Hepatocyte (in vitro differentiated cells): ENCODE data around the gene PLXNA2. TPM values are rescaled to one million over a fixed set of nuclear protein-coding genes. Genes with fewer than 3 reads are reported as not detected.

Source experiments
- DNase-seq: peaks from one replicate; pipeline ENCODE4 v3.0.0-alpha.2; 2016; ENCODE audit warnings: low spot score
- H2AFZ ChIP-seq: fragments of 200-600 bp; sonication (generic); 2 replicates; pipeline ENCODE4 v1.6.0; 2016; ENCODE audit warnings: antibody characterized with exemption, mild to moderate bottlenecking
- H3K27ac ChIP-seq: fragments of 200-600 bp; sonication (generic); 2 replicates; pipeline ENCODE4 v1.5.1; 2016; ENCODE audit warnings: mild to moderate bottlenecking
- H3K27me3 ChIP-seq: fragments of 200-600 bp; sonication (generic); 2 replicates; pipeline ENCODE4 v1.6.1; 2016
- H3K36me3 ChIP-seq: fragments of 200-600 bp; sonication (generic); replicated peaks from 2 replicates; pipeline ENCODE4 v1.5.1; 2016; ENCODE audit warnings: low read depth; ENCODE audit not compliant: insufficient read depth
- H3K4me1 ChIP-seq: fragments of 200-600 bp; sonication (generic); 2 replicates; pipeline ENCODE4 v1.5.1; 2016; ENCODE audit warnings: mild to moderate bottlenecking, moderate library complexity; ENCODE audit not compliant: insufficient read depth
- H3K4me2 ChIP-seq: fragments of 200-600 bp; sonication (generic); 2 replicates; pipeline ENCODE4 v1.6.0; 2016
- H3K4me3 ChIP-seq: fragments of 200-600 bp; sonication (generic); 2 replicates; pipeline ENCODE4 v1.5.1; 2016; ENCODE audit warnings: mild to moderate bottlenecking
- H3K79me2 ChIP-seq: fragments of 200-600 bp; sonication (generic); 2 replicates; pipeline ENCODE4 v1.6.0; 2017; ENCODE audit warnings: mild to moderate bottlenecking
- H3K9me2 ChIP-seq: fragments of 200-600 bp; sonication (generic); replicated peaks from 2 replicates; pipeline ENCODE4 v1.6.0; 2017; ENCODE audit warnings: mild to moderate bottlenecking; ENCODE audit not compliant: insufficient read depth
- H3K9me3 ChIP-seq: fragments of 200-600 bp; sonication (generic); 2 replicates; pipeline ENCODE4 v1.5.1; 2016; ENCODE audit warnings: low read depth, mild to moderate bottlenecking
- H4K20me1 ChIP-seq: fragments of 200-600 bp; sonication (generic); 2 replicates; pipeline ENCODE4 v1.6.0; 2016; ENCODE audit warnings: mild to moderate bottlenecking; ENCODE audit not compliant: insufficient read depth, poor library complexity, severe bottlenecking
- EZH2 ChIP-seq: fragments of 200-600 bp; sonication (generic); IDR thresholded peaks from 2 replicates; pipeline ENCODE4 v1.6.1; 2016; ENCODE audit warnings: antibody characterized with exemption, mild to moderate bottlenecking, borderline replicate concordance
- EZH2phosphoT487 ChIP-seq: fragments of 200-600 bp; sonication (generic); IDR thresholded peaks from one replicate; pipeline ENCODE4 v1.6.1; 2018; ENCODE audit warnings: antibody characterized with exemption, mild to moderate bottlenecking, low read depth, moderate library complexity; ENCODE audit not compliant: unreplicated experiment, severe bottlenecking
- WGBS: methylation state at CpG from one replicate; pipeline ENCODE4 v1.1.6; 2016; ENCODE audit warnings: low lambda C conversion rate; ENCODE audit errors: missing lambda C conversion rate; 5-methylcytosine and 5-hydroxymethylcytosine counted together
- polyA plus RNA-seq: library from polyadenylated mRNA; unstranded; fragments of >200 nt; fragmentation: Nextera tagmentation; extraction: Ambion mirVana; gene quantifications from 2 replicates; pipeline ENCODE4 v1.2.1, GENCODE V29; 2016
- total RNA-seq: library from RNA; depleted of rRNA; stranded (reverse); fragments of >200 nt; gene quantifications from 2 replicates; pipeline ENCODE4 v1.2.3, GENCODE V29; 2014
- TF ChIP-seq, protein P1 (sequence below): fragments of 200-600 bp; sonication (generic); IDR thresholded peaks from 2 replicates; pipeline ENCODE4 v1.5.1; 2016; ENCODE audit warnings: antibody characterized with exemption, mild to moderate bottlenecking; ENCODE audit not compliant: poor library complexity

The PLXNA2 gene
- total and polyA plus RNA-seq, 2 experiments from 2014 or later, result 9.8 to 13.1 TPM

DNA sequence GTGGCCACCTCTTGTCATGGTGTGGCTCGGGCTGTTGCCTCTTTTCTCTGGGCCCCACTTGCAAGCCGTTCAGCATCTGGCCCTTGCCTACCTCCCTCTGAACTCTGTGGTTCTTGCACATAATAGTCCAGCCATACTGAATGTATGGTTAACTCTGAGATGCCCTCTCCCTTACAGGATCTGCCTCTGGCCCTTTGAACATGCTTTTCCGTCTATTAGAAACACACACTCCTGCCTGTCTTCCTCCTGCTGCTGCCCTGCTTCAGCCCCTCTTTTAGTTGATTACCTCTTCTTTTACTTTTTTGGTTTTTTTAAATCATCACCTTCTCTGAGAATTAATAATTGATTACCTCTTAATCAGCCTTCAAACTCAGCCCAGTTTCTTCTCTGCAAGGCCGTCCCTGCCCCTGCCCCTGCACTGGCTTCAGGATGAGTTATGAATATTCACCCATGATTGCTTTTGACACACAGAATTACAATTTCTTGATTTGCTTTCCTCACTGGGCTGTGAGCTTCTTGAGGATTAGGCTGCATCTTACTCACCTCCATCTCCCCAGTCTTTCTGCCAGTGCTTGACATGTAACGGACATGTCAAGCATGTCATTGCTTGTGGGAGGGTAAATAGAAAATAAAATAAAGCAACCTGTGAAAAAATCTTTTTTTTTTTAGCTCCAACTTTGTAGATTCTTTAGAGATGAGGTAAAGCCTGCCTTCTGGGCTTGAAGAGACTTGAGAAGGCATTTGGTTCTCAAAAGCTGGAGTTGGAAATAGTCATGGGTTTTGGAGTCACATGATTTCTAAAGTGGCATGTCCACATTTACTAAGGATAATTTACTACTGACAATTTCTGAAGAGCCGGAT, 158.3 kb downstream of the PLXNA2 start:
- no peaks in the 10 kb centered on the region for H3K4me1 ChIP-seq
- no peak overlapping the region for H3K4me3 ChIP-seq
- H3K36me3 ChIP-seq, result no peaks in the 10 kb centered on the region
- TF ChIP-seq, protein P1, sequence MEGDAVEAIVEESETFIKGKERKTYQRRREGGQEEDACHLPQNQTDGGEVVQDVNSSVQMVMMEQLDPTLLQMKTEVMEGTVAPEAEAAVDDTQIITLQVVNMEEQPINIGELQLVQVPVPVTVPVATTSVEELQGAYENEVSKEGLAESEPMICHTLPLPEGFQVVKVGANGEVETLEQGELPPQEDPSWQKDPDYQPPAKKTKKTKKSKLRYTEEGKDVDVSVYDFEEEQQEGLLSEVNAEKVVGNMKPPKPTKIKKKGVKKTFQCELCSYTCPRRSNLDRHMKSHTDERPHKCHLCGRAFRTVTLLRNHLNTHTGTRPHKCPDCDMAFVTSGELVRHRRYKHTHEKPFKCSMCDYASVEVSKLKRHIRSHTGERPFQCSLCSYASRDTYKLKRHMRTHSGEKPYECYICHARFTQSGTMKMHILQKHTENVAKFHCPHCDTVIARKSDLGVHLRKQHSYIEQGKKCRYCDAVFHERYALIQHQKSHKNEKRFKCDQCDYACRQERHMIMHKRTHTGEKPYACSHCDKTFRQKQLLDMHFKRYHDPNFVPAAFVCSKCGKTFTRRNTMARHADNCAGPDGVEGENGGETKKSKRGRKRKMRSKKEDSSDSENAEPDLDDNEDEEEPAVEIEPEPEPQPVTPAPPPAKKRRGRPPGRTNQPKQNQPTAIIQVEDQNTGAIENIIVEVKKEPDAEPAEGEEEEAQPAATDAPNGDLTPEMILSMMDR, result no peak
- TF ChIP-seq EZH2 (no peak), EZH2phosphoT487 (no peak)
- H3K79me2 ChIP-seq, result no peaks in the 10 kb centered on the region
- H3K27me3 ChIP-seq, result no peaks in the 10 kb centered on the region
- no peaks in the 10 kb centered on the region for H3K9me2 ChIP-seq
- no peaks in the 10 kb centered on the region for H4K20me1 ChIP-seq
- H3K9me3 ChIP-seq, result no peaks in the 10 kb centered on the region
- H3K27ac ChIP-seq, result no peak overlapping the region
- peak overlapping the region; percentile 43 for H3K4me2 ChIP-seq
- 90% methylated on average over 6 of the region's 6 CpGs for WGBS
- no peak overlapping the region for H2AFZ ChIP-seq
- DNase-seq, result no peak

DNA sequence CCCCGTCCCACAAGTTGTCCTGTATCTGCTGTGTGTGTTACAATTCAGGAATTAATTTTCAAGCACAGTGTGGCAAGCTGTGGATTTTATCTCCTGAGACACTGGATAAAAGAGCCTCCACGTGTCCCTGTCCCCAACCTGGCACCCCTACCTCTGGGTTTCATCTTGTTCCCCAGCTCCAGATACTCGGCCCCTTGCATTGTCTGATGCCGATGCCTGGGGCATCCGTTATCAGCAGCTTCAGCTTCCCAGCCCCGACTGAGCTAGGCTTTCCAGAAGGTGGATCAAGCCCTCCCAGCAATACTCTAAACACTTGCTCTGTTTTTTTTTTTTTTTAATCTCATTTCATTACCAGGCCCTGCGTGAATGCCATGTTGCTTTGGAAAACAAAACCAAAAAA, 159.4 kb downstream of the PLXNA2 start:
- no peak overlapping the region for H3K4me2 ChIP-seq
- H3K4me1 ChIP-seq, result no peaks in the 10 kb centered on the region
- 78% methylated on average over 7 of the region's 7 CpGs for WGBS
- no peaks in the 10 kb centered on the region for H3K79me2 ChIP-seq
- H3K27ac ChIP-seq, result no peak overlapping the region
- no peaks in the 10 kb centered on the region for H3K9me3 ChIP-seq
- no peaks in the 10 kb centered on the region for H3K9me2 ChIP-seq
- no peaks in the 10 kb centered on the region for H4K20me1 ChIP-seq
- DNase-seq, result no peak
- H3K4me3 ChIP-seq, result no peak overlapping the region
- TF ChIP-seq, protein P1, result no peak
- TF ChIP-seq EZH2, result no peak
- no peak for TF ChIP-seq EZH2phosphoT487
- no peak overlapping the region for H2AFZ ChIP-seq
- H3K36me3 ChIP-seq, result no peaks in the 10 kb centered on the region
- no peaks in the 10 kb centered on the region for H3K27me3 ChIP-seq

DNA sequence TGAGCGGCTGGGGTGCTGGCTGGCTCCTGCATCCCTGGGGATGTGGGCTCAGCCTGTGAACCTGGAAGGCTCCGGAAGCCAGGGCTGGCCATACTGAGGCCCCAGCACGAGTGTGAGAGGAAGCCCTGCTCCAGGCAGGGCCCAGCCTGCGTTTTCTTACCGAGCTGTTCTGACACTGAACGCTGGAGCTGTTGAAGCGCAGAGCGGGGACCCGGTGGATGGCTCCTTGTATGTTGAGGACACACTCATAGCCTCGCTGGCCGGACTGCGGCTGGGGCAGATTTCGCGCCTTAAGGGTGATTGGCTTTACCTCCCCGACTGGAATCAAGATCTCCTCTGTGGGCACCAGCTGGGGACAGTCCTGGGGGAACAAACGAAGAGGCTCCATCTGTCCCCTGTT, 160.0 kb downstream of the PLXNA2 start:
- H3K79me2 ChIP-seq, result no peaks in the 10 kb centered on the region
- H3K27me3 ChIP-seq, result no peaks in the 10 kb centered on the region
- WGBS, result 96% methylated on average over 16 of the region's 16 CpGs
- no peaks in the 10 kb centered on the region for H3K9me3 ChIP-seq
- H2AFZ ChIP-seq, result no peak overlapping the region
- H3K4me1 ChIP-seq, result no peaks in the 10 kb centered on the region
- no peaks in the 10 kb centered on the region for H3K36me3 ChIP-seq
- no peaks in the 10 kb centered on the region for H4K20me1 ChIP-seq
- H3K4me2 ChIP-seq, result no peak overlapping the region
- H3K4me3 ChIP-seq, result no peak overlapping the region
- DNase-seq, result no peak
- no peak overlapping the region for H3K27ac ChIP-seq
- TF ChIP-seq EZH2, result no peak
- TF ChIP-seq, protein P1, result no peak
- TF ChIP-seq EZH2phosphoT487, result no peak
- no peaks in the 10 kb centered on the region for H3K9me2 ChIP-seq
